Fibroblast of mammary gland (primary cell): Measurements from ENCODE around the gene ABCA13.

Source experiments
- DNase-seq: peaks from one replicate; pipeline ENCODE4 v3.0.0-alpha.2; 2010; ENCODE audit warnings: low read depth
- H3K4me3 ChIP-seq: 2 replicates; pipeline ENCODE4 v1.5.1; 2011; ENCODE audit warnings: low read depth, mild to moderate bottlenecking, low read length, moderate library complexity; ENCODE audit not compliant: control insufficient read depth
- CTCF ChIP-seq: conservative IDR thresholded peaks from 2 replicates; pipeline ENCODE4 v1.5.1; 2011; ENCODE audit warnings: low read depth, low read length, inconsistent platforms; ENCODE audit not compliant: control insufficient read depth, insufficient read depth

Gene ABCA13

GRCh38 chr7:48154792-48155413 lies 16.4 kb upstream of the ABCA13 start:
- peak; percentile 50 for DNase-seq
- H3K4me3 ChIP-seq, result no peak overlapping the region
- peak; percentile 76 for TF ChIP-seq CTCF

GRCh38 chr7:48158404-48158803 lies 12.9 kb upstream of the ABCA13 start:
- DNase-seq, result no peak
- no peak for TF ChIP-seq CTCF
- no peak overlapping the region for H3K4me3 ChIP-seq

- no peak overlapping the region for H3K4me3 ChIP-seq
- TF ChIP-seq CTCF, result no peak
- DNase-seq, result peak; percentile 33
Observed at GRCh38 chr7:48161407-48162125, 9.7 kb upstream of the ABCA13 start.

GRCh38 chr7:48165157-48165556 lies 6.1 kb upstream of the ABCA13 start:
- TF ChIP-seq CTCF, result no peak
- H3K4me3 ChIP-seq, result no peak overlapping the region
- DNase-seq, result no peak

- TF ChIP-seq CTCF, result no peak
- peak; percentile 15 for DNase-seq
- no peak overlapping the region for H3K4me3 ChIP-seq
Observed at GRCh38 chr7:48168159-48168558, 3.1 kb upstream of the ABCA13 start.

- H3K4me3 ChIP-seq, result no peak overlapping the region
- no peak for TF ChIP-seq CTCF
- DNase-seq, result no peak
Observed at GRCh38 chr7:48170506-48170905, 752 bp upstream of the ABCA13 start.
